ENCODE data around the gene JARID2. TPM values are rescaled to one million over a fixed set of nuclear protein-coding genes. Genes with fewer than 3 reads are reported as not detected.

JARID2 gene
- total RNA-seq, 4 donors from 2014 or later: 11.6 to 22.5 (median 16.4) TPM

DNA sequence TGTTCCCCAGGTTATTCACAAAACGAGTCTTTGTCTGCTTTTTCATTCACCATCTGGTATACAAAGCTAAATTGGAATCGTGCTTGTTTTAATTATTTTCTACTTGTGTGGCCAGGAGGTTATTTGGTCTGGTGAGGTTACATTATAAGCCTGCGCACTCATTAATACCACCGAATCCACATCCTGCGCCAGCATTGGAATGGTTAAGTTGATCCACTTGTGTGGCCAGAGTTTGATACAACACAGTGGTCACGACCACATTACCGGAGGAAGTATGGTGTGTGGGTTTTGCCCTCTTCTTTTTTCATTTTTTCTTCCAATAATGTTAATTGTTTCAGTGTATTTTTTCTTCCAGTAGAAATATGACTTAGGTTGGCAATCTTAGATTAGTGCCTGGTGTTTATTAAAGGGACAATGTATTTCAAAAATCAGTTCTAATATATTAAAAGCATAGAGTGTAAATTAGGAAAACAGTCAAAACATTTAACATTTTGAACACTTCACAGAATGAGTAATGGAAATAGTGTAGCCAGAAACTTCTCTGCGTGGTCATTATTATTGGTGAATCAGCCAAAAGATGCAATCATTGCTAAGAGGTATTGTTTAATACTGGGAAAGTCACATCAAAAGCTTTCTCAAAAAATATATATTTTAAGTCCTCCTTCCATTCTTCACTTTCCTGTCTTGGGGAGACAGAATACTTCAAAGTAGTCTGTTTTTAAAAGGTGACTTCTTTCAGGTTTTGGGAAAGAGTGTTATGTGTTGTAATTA lies 84.5 kb downstream of the JARID2 start:
- H3K4me3 ChIP-seq: no peak overlapping the region
- H3K27ac ChIP-seq: no peak overlapping the region
- ATAC-seq: no peak
- DNase-seq: no peak
- in situ Hi-C loops (cut with MboI; ENCODE audit: low sequenced_read_pairs in 4 of 4) (no loop called here), intact Hi-C loops (cut with DNase I; ENCODE audit: low total_unique reads) (no loop called here)
- no peaks in the 10 kb centered on the region for H3K36me3 ChIP-seq
- no peaks in the 10 kb centered on the region for H3K27me3 ChIP-seq
- TF ChIP-seq, protein P1, sequence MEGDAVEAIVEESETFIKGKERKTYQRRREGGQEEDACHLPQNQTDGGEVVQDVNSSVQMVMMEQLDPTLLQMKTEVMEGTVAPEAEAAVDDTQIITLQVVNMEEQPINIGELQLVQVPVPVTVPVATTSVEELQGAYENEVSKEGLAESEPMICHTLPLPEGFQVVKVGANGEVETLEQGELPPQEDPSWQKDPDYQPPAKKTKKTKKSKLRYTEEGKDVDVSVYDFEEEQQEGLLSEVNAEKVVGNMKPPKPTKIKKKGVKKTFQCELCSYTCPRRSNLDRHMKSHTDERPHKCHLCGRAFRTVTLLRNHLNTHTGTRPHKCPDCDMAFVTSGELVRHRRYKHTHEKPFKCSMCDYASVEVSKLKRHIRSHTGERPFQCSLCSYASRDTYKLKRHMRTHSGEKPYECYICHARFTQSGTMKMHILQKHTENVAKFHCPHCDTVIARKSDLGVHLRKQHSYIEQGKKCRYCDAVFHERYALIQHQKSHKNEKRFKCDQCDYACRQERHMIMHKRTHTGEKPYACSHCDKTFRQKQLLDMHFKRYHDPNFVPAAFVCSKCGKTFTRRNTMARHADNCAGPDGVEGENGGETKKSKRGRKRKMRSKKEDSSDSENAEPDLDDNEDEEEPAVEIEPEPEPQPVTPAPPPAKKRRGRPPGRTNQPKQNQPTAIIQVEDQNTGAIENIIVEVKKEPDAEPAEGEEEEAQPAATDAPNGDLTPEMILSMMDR (IDR thresholded peaks at IDR 0.05 in 4 of 5, conservative IDR thresholded peaks at IDR 0.05 in 1 of 5): no peak
- no peak for TF ChIP-seq POLR2A (IDR thresholded peaks at IDR 0.05)
- peaks cover 61 to 66% of the 10 kb centered on the region in 2 donors for H3K4me1 ChIP-seq
- no peaks in the 10 kb centered on the region for H3K9me3 ChIP-seq

DNA sequence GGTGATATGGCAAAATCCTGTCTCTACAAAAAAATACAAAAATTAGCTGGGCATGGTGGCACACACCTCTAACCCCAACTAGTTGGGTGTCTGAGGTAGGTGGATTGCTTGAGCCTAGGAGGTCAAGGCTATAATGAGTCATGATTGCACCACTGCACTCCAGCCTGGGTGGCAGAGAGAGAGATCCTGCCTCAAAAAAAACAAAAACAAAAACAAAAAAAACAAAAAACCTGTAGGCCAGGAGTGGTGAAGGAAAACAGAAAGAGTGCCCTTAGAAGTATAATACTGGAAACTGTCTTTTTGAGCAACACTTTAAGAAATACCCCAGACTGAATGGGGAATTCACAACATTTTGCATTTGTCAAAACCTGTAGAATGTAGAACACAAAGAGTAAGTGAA lies 85.3 kb downstream of the JARID2 start:
- ATAC-seq (peak in 1 of 2 donors; percentile 64), DNase-seq (peak in 1 of 2 donors; percentile 23)
- H3K4me3 ChIP-seq: no peak overlapping the region
- H3K27ac ChIP-seq: no peak overlapping the region
- H3K36me3 ChIP-seq: no peaks in the 10 kb centered on the region
- peaks cover 56 to 66% of the 10 kb centered on the region in 2 donors for H3K4me1 ChIP-seq
- TF ChIP-seq, protein P1 (IDR thresholded peaks at IDR 0.05 in 4 of 5, conservative IDR thresholded peaks at IDR 0.05 in 1 of 5): no peak
- no peaks in the 10 kb centered on the region for H3K9me3 ChIP-seq
- in situ Hi-C loops (cut with MboI; ENCODE audit: low sequenced_read_pairs in 4 of 4): no loop called here
- no peaks in the 10 kb centered on the region for H3K27me3 ChIP-seq
- intact Hi-C loops (cut with DNase I; ENCODE audit: low total_unique reads): no loop called here

- Histone ChIP-seq H3K9me3 (no peaks in the 10 kb centered on the region), H3K27ac (no peak overlapping the region), H3K4me1 (peaks cover 50 to 60% of the 10 kb centered on the region in 2 donors), H3K4me3 (no peak overlapping the region), H3K36me3 (no peaks in the 10 kb centered on the region), H3K27me3 (no peaks in the 10 kb centered on the region)
- DNase-seq (no peak), ATAC-seq (no peak)
- TF ChIP-seq POLR2A (IDR thresholded peaks at IDR 0.05): no peak
- intact Hi-C loops (cut with DNase I; ENCODE audit: low total_unique reads): no loop called here
- in situ Hi-C loops (cut with MboI; ENCODE audit: low sequenced_read_pairs in 4 of 4): no loop called here
Measured at GRCh38 chr6:15331629-15332251, 85.9 kb downstream of the JARID2 start.

- intact Hi-C loops (cut with DNase I; ENCODE audit: low total_unique reads): no loop called here
- H3K4me3 ChIP-seq: no peak overlapping the region
- in situ Hi-C loops (cut with MboI; ENCODE audit: low sequenced_read_pairs in 4 of 4): no loop called here
- no peaks in the 10 kb centered on the region for H3K9me3 ChIP-seq
- ATAC-seq (no peak), DNase-seq (no peak)
- H3K27ac ChIP-seq: no peak overlapping the region
- TF ChIP-seq, protein P1 (IDR thresholded peaks at IDR 0.05 in 4 of 5, conservative IDR thresholded peaks at IDR 0.05 in 1 of 5): no peak
- TF ChIP-seq POLR2A (IDR thresholded peaks at IDR 0.05): no peak
- H3K27me3 ChIP-seq: no peaks in the 10 kb centered on the region
- peaks cover 44 to 55% of the 10 kb centered on the region in 2 donors for H3K4me1 ChIP-seq
- no peaks in the 10 kb centered on the region for H3K36me3 ChIP-seq
Measured at GRCh38 chr6:15332446-15332845, 86.6 kb downstream of the JARID2 start.

GRCh38 chr6:15335385-15335784 lies 89.5 kb downstream of the JARID2 start:
- DNase-seq: no peak
- no peak for ATAC-seq
- in situ Hi-C loops (cut with MboI; ENCODE audit: low sequenced_read_pairs in 4 of 4): no loop called here
- Histone ChIP-seq H3K27ac (no peak overlapping the region), H3K4me1 (peaks cover 23 to 29% of the 10 kb centered on the region in 2 donors), H3K9me3 (no peaks in the 10 kb centered on the region), H3K36me3 (no peaks in the 10 kb centered on the region), H3K27me3 (no peaks in the 10 kb centered on the region), H3K4me3 (no peak overlapping the region)
- intact Hi-C loops (cut with DNase I; ENCODE audit: low total_unique reads): no loop called here
- TF ChIP-seq POLR2A (IDR thresholded peaks at IDR 0.05): no peak
- TF ChIP-seq, protein P1 (IDR thresholded peaks at IDR 0.05 in 4 of 5, conservative IDR thresholded peaks at IDR 0.05 in 1 of 5): no peak

All from gastrocnemius medialis (tissue), 4 donors.